Measurements from ENCODE around the gene RNF144A.

The RNF144A gene

DNA sequence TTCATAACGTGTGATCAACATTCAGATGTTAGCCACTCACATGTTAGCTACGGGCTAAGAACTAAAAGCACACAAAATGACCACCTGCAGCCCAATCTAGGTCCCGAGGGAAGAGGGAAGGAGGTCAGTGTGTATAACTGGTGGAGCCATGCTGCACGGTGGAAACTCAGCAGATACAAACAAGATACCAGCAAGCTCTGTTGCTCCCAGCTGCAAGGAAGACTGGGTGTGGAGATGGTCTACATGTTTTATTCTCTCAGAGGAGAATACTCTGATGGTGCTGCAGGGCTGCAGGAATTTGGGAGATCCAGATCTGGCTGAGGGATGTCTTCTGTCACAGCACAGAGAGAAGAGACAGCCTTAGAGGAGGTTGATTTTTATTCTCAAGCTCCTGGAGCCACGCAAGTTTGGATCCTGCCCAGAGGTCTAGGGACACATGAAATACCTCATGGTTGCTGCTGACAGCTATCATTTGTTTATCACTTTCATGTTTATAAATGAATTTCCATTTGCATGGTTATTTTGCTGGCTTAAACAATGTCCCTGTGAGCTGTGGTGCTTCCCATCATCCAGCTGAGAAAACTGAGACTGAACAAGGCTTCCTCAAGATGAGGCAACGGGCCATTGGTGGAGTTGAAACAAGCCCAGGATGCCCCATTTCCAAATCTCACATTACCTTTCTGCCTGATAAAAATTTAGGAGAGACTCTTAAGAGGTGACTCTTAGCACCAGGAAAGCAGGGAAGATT, 30.9 kb downstream of the RNF144A start:
- H3K4me3 ChIP-seq (ENCODE audit: low read depth, low read length): no peak overlapping the region
- no peak for TF ChIP-seq CTCF (IDR thresholded peaks at IDR 0.05; ENCODE audit: low read depth, low read length)

- H3K4me3 ChIP-seq (ENCODE audit: low read depth, low read length): no peak overlapping the region
- TF ChIP-seq CTCF (IDR thresholded peaks at IDR 0.05; ENCODE audit: low read depth, low read length): no peak
These were observed 31.6 kb downstream of the RNF144A start for GRCh38 chr2:6948677-6949351.

- no peak overlapping the region for H3K4me3 ChIP-seq (ENCODE audit: low read depth, low read length)
- no peak for TF ChIP-seq CTCF (IDR thresholded peaks at IDR 0.05; ENCODE audit: low read depth, low read length)
These were observed 33.8 kb downstream of the RNF144A start for GRCh38 chr2:6951046-6951445.

DNA sequence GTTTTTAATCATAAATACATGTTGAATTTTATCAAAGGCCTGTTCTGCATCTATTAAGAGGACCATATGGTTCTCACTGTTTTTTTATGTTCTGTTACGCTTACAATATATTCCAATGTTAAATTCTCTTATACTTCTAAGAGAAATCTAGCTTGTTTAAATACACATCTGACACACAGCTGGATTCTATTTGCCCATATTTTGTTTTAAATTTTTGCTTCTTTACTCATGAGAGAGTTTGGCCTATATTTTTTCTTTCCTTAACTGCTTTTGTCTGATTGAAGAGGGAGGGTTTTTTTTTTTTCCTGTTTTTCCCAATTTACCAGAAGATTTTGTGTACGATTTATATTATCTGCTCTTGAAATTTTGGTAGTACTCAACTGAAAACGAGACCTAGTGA, 34.9 kb downstream of the RNF144A start:
- H3K4me3 ChIP-seq (ENCODE audit: low read depth, low read length): no peak overlapping the region
- no peak for TF ChIP-seq CTCF (IDR thresholded peaks at IDR 0.05; ENCODE audit: low read depth, low read length)

DNA sequence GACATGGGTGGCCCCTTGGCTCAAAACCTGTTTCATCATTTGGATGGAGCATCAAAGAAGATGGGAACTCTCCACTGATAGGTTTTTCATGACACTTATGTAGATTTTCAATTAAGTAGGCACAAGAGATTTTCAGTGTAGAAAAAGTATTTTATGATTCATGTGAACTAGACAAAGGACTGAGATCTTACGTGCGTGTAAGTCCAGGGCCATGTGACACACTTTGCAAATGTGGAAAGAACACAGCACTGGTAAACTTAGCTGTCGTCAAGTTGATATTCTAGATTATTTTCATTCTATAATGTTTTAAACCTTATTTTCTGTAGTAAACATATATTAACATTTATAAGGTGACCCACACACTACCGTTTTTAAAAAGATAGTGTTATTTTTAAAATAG, 37.4 kb downstream of the RNF144A start:
- no peak for TF ChIP-seq CTCF (IDR thresholded peaks at IDR 0.05; ENCODE audit: low read depth, low read length)
- no peak overlapping the region for H3K4me3 ChIP-seq (ENCODE audit: low read depth, low read length)

DNA sequence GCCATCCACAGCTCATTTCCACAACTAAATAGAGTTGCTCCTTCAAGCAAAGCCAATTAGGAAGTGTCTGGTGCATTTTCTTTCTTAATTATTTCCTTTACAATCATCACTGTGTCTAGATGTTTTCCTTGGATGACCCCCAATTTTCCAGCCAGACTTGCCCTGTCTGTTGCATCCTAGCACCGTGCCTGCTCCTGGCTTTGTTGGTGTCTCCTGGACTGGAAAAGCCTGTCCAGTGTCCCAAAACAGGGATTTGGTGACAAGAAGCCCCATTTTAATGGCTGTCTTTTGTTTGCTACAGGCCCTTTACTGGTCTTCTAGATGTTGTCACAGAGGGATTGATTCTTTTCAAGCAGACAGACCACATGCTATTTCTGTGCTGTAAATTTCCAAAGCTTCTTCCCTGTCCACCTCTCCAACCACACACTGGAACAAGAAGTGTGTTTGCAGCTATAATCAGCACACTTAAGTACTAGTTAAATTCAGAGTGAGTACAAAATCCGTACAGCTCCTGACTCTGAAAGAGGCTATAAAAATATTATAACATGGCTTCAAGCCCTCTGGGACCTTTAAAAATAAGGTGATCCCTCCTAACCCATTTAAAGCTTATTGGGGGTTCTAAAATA, 38.4 kb downstream of the RNF144A start:
- TF ChIP-seq CTCF (IDR thresholded peaks at IDR 0.05; ENCODE audit: low read depth, low read length): no peak
- no peak overlapping the region for H3K4me3 ChIP-seq (ENCODE audit: low read depth, low read length)

- TF ChIP-seq CTCF (IDR thresholded peaks at IDR 0.05; ENCODE audit: low read depth, low read length): no peak
- H3K4me3 ChIP-seq (ENCODE audit: low read depth, low read length): no peak overlapping the region
These were observed 39.4 kb downstream of the RNF144A start for GRCh38 chr2:6956566-6956965.

All from WI38 (cell line).